WTC11 (cell line): ENCODE data around the gene PRRC2A. TPM values are rescaled to one million over a fixed set of nuclear protein-coding genes. Genes with fewer than 3 reads are reported as not detected.

ENCODE experiments used
- AR ChIP-seq: fragments of 250-450 bp; sonication (Bioruptor Pico); IDR thresholded peaks from 2 replicates; pipeline ENCODE4 v1.9.0; 2021; ENCODE audit warnings: mild to moderate bottlenecking
- E2F1 ChIP-seq: sonication (generic); formaldehyde crosslinking; IDR thresholded peaks from 2 replicates; pipeline ENCODE4 v1.8.0; 2022; ENCODE audit warnings: mild to moderate bottlenecking, missing genetic modification reagents
- E2F5 ChIP-seq: sonication (generic); formaldehyde crosslinking; IDR thresholded peaks from 2 replicates; pipeline ENCODE4 v1.8.1; 2022; ENCODE audit warnings: mild to moderate bottlenecking, moderate library complexity, missing genetic modification reagents
- FOXP1 ChIP-seq: sonication (generic); formaldehyde crosslinking; IDR thresholded peaks from 2 replicates; pipeline ENCODE4 v1.8.0; 2022; ENCODE audit warnings: missing genetic modification reagents, mild to moderate bottlenecking, moderate library complexity, borderline replicate concordance
- FOXP4 ChIP-seq: sonication (generic); formaldehyde crosslinking; IDR thresholded peaks from 2 replicates; pipeline ENCODE4 v1.8.0; 2022; ENCODE audit warnings: mild to moderate bottlenecking, missing genetic modification reagents
- GTF2I ChIP-seq: fragments of 250-450 bp; sonication (Bioruptor Pico); conservative IDR thresholded peaks from 2 replicates; pipeline ENCODE4 v1.4.0; 2021; ENCODE audit warnings: mild to moderate bottlenecking
- IRF2 ChIP-seq: sonication (generic); formaldehyde crosslinking; IDR thresholded peaks from 2 replicates; pipeline ENCODE4 v1.8.0; 2022; ENCODE audit warnings: low read depth, missing genetic modification reagents, borderline replicate concordance
- JUN ChIP-seq: sonication (generic); formaldehyde crosslinking; IDR thresholded peaks from 2 replicates; pipeline ENCODE4 v1.8.0; 2023; ENCODE audit warnings: mild to moderate bottlenecking, missing genetic modification reagents
- KAT7 ChIP-seq: sonication (generic); formaldehyde crosslinking; IDR thresholded peaks from 2 replicates; pipeline ENCODE4 v1.8.1; 2023; ENCODE audit warnings: missing genetic modification reagents, mild to moderate bottlenecking, borderline replicate concordance
- NFE2L1 ChIP-seq: sonication (generic); formaldehyde crosslinking; IDR thresholded peaks from 2 replicates; pipeline ENCODE4 v1.8.1; 2023; ENCODE audit warnings: missing genetic modification reagents
- NR3C1 ChIP-seq: sonication (generic); formaldehyde crosslinking; conservative IDR thresholded peaks from 2 replicates; pipeline ENCODE4 v1.8.1; 2023; ENCODE audit warnings: low read depth, mild to moderate bottlenecking, missing genetic modification reagents
- PRDM15 ChIP-seq: sonication (generic); formaldehyde crosslinking; IDR thresholded peaks from 2 replicates; pipeline ENCODE4 v1.8.0; 2022; ENCODE audit warnings: missing genetic modification reagents
- PRRX2 ChIP-seq: fragments of 250-450 bp; sonication (Bioruptor Pico); IDR thresholded peaks from 2 replicates; pipeline ENCODE4 v1.8.0; 2021; ENCODE audit warnings: mild to moderate bottlenecking
- RORB ChIP-seq: fragments of 250-450 bp; sonication (Bioruptor Pico); IDR thresholded peaks from 2 replicates; pipeline ENCODE4 v1.9.0; 2021; ENCODE audit warnings: mild to moderate bottlenecking
- SP1 ChIP-seq: sonication (generic); formaldehyde crosslinking; conservative IDR thresholded peaks from 2 replicates; pipeline ENCODE4 v1.8.1; 2022; ENCODE audit warnings: missing genetic modification reagents
- STAT6 ChIP-seq: sonication (generic); formaldehyde crosslinking; conservative IDR thresholded peaks from 2 replicates; pipeline ENCODE4 v1.8.1; 2023; ENCODE audit warnings: mild to moderate bottlenecking, low read depth, missing genetic modification reagents, moderate library complexity
- TEAD4 ChIP-seq: sonication (generic); formaldehyde crosslinking; IDR thresholded peaks from 2 replicates; pipeline ENCODE4 v1.8.0; 2022; ENCODE audit warnings: mild to moderate bottlenecking, missing genetic modification reagents
- USF2 ChIP-seq: sonication (generic); formaldehyde crosslinking; IDR thresholded peaks from 2 replicates; pipeline ENCODE4 v1.8.1; 2023; ENCODE audit warnings: mild to moderate bottlenecking, missing genetic modification reagents, moderate library complexity
- ZBTB21 ChIP-seq: sonication (generic); formaldehyde crosslinking; IDR thresholded peaks from 2 replicates; pipeline ENCODE4 v1.8.1; 2023; ENCODE audit warnings: mild to moderate bottlenecking, missing genetic modification reagents, borderline replicate concordance
- ZNF281 ChIP-seq: sonication (generic); formaldehyde crosslinking; IDR thresholded peaks from 2 replicates; pipeline ENCODE4 v1.8.0; 2023; ENCODE audit warnings: mild to moderate bottlenecking, missing genetic modification reagents
- total RNA-seq: library from RNA; stranded (reverse); gene quantifications from 3 replicates; pipeline ENCODE4 v1.2.3, GENCODE V29; 2021

Gene PRRC2A
- total RNA-seq, 1 experiment from 2014 or later = 372 TPM

GRCh38 chr6:31580807-31581433, 39.6 kb upstream of the PRRC2A start (continued):
- TF ChIP-seq PRDM15 = no peak
- peak; percentile 7; the same call in 1 of the 2 replicates for TF ChIP-seq E2F1 (CRISPR knock-in tag)
- no peak for TF ChIP-seq NFE2L1 (CRISPR knock-in tag)
- TF ChIP-seq AR = no peak
- no peak for TF ChIP-seq NR3C1 (CRISPR knock-in tag)
- 0 out of 2 replicates have a peak, but pooled peaks have one; percentile 43 for TF ChIP-seq PRRX2 (CRISPR knock-in tag)
- TF ChIP-seq SP1 (CRISPR knock-in tag) = no peak
- TF ChIP-seq KAT7 = peak; percentile 70; the same call in 1 of the 2 replicates
- TF ChIP-seq JUN (CRISPR knock-in tag) = no peak
- peak; percentile 72; the same call in 1 of the 2 replicates for TF ChIP-seq FOXP1 (CRISPR knock-in tag)
- no peak for TF ChIP-seq IRF2 (CRISPR knock-in tag)
- no peak for TF ChIP-seq STAT6 (CRISPR knock-in tag)
- no peak for TF ChIP-seq USF2 (CRISPR knock-in tag)
- TF ChIP-seq TEAD4 (CRISPR knock-in tag) = no peak
- TF ChIP-seq ZBTB21 (CRISPR knock-in tag) = no peak
- no peak for TF ChIP-seq GTF2I
- no peak for TF ChIP-seq RORB (CRISPR knock-in tag)
- 0 out of 2 replicates have a peak, but pooled peaks have one; percentile 46 for TF ChIP-seq ZNF281 (CRISPR knock-in tag)
- 0 out of 2 replicates have a peak, but pooled peaks have one; percentile 24 for TF ChIP-seq FOXP4
- TF ChIP-seq E2F5 (CRISPR knock-in tag) = peak; percentile 37; the same call in 1 of the 2 replicates
